HG02970 (cell line): ENCODE data around the gene KRTAP5-3.

ENCODE experiments used
- ATAC-seq: cut with Tn5 transposase; IDR thresholded peaks from one replicate; pipeline ENCODE4 v1.9.1; 2021; ENCODE audit warnings: mild to moderate bottlenecking, moderate library complexity, moderate number of reproducible peaks; ENCODE audit not compliant: unreplicated experiment, low FRiP score

The KRTAP5-3 gene

DNA sequence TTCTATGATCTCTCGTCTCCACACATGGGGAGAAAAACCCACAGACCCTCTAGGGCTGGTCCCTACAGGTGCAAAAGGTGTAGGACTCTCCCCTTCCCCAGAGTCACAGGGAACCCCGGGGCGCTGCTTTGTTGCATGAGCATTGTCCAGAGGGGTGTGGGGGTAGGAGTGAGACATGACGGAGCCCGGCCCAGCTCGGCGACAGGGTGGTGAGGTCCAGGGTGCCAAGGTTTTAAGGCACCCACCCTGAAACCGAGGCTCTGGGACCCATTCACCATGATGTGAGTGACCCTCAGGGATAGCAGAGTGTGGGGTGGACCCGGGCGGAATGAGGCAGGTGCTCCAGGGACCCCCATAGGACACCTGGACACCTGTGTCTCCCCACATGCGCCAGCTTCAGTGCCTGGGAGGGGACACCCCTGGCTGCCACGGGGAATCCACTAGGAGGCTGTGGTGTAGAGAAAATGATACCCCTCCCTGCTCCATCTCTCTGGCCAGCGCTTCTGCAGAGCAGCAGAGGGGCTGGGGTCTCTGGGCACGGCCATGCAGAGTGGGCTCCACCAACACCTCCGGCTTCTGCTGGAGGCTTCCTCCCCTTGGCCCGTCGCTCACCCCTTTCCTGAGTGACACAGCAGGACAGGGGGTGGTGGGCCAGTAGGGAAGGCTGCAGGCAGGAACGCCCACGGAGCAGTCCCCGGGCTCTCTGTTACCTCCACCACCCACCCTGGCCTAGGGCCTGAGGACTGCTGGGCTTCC, 36.5 kb upstream of the KRTAP5-3 start:
- no peak for ATAC-seq

DNA sequence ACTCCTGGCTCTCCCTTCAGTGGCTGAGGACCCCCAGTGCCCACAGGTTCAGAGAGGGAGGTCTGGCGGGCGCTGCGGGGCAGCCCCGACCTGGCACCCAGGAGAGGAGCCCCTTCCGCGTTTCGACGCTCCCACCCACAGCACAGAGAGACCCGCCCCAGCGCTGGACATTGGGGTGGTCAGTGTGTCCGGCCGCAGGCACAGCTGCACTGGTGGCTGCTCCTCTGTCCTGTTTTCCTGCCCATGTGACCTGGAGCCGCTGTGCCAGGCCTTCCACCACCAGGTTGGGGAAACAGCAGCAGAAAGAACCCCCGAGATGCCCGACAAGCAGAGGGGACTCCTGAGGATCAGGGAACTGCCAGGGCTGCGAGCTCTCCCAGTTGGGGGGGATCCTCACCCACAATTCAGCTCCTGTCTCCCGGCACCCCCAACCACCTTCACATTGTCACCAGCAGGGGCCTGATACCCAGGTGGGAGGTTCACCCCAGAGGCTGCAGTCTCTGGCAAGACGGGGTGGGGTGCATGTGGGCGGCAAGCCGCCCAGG, 35.0 kb upstream of the KRTAP5-3 start:
- no peak for ATAC-seq

DNA sequence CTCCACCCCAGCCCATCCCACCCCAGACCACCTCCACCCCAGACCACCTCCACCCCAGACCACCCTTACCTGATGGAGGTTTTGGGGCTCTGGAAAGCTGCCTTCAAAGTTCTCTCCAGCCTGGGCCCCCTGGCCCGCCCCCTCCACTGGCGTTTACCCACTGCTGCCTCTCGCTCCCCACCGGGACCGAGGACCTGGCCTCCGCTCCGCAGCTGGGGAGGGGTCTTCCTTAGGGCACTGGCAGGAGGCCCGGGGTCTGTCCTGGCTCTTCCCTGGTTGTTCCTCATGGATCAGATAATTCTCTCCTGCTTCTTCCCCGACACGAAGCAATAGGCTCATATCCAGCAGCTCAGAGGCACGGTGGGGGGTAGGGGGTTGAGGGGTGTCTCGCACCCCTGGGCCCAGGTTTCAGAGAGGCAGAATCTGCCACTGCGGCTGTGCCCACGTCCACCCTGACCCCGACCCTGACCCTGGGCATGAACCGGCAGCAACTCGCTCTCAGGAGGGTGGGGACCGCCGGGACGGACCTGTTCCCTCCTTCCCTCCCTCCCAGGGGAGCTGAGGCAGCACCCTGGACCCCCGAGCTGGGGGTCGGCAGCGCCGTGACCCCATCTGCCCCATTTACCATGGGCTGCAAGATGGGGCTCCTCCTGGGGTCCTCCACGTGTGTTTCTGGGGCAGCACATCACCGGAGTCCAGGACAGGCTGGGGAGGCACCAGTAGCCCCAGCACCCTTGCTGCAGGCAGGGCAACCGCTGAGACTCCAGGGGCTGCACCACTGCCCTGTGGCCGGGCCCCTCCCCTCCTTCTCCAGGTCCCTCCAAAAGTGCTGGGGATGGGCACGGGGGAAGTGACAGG, 34.3 kb upstream of the KRTAP5-3 start:
- ATAC-seq = no peak

DNA sequence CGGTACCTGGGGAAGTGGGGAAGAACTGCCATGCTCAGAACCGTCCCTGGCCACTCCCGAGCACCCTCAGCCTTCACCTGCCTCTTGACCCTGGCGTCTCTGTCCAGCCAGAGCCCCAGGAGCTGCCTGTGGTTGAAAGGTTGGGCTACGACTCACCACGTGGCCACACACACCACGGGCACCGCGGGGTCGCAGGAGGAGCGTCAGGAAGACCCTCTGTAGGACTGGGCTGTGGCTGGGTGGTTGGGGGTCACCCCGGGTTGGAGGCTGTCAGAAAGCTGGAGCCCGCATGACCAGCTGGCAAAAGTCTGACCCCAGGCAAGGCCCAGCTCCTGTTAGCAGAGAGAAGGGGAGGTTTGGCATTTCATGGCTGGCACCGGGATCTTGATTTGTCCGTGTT, 32.8 kb upstream of the KRTAP5-3 start:
- ATAC-seq = no peak

DNA sequence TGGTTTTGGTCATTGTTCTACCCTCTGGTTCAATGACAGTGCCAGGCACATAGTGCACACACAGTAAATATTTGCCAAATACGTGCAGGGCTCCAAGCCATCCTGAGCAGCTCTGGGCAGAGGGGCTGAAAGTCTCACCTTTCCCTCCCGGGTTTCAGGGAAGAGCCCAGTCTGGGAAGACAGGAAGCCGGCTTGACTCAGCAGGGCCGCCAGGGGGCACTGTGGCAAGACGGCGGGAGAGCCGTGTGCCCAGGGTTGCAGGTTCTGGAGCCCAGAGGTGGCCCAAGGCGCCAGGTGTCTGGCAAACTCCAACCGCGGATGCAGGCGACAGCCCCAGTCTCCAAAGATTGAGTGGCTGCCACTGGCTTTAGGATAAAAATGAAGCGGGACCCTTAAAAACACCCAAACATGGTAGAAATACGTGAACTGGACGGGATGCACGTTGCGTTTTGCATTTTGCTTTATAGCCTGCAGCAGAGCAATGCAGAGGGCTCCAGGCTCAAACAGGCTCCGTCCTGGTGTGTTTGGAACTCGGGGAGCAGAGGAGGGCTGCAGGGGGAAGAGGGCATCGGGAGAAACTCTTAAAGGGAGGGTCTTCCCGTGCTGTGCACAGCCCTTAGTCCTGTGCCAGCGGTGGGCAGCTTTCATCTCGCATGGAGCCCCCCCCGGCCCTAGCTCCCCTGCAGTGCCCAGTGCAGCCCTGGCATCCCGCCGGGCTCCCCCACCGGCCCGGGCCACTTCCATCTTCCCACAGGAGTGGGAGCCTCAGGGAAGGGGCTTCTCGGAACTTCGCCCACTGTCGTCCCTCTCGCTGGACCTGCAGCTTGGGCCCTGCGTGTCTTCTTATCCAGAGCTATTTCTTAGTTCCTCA, 32.0 kb upstream of the KRTAP5-3 start:
- ATAC-seq = no peak

DNA sequence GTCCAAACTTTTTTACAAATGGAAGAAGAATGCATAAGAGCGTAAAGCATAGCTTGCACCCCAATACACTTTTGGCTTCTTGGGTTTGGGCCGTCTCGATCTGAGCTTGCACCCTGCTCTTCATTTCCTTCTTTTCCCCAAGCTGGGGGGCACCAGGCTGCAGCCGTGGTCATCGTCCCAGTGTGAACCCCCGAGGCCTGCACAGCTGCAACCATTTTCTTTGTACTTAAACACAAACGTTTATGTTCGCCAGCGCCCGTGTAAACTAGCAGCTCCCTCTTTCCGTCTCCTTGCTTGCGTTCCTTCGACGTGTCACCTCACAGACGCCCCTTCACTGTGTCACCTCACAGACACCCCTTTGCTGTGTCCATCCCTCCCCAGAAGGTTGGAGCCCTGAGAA, 31.4 kb upstream of the KRTAP5-3 start:
- ATAC-seq = no peak

DNA sequence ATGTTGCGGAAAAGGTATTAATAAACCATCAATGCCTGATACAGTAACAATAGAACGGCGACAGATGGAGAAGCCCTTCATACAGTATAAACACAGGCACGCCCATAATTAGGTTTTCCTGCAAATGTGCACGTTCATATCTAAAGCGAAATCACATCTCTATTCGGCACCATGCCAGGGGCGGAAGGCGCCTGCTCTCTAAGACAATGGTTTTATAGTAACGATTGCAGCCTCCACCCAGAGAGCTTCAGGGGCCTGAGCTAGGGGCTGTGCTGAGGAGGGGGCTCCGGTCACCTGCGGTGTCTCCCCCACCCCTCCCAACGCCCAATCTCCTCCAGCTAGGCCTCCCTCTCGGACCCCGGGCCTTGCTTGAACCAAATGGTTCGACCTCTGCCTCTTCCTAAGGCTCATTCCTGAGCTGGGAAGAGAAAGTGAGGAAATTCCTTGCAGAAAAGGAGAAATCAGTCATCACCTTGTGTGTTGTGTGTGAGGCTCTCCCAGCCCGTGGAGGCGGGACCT, 30.9 kb upstream of the KRTAP5-3 start:
- ATAC-seq = no peak

DNA sequence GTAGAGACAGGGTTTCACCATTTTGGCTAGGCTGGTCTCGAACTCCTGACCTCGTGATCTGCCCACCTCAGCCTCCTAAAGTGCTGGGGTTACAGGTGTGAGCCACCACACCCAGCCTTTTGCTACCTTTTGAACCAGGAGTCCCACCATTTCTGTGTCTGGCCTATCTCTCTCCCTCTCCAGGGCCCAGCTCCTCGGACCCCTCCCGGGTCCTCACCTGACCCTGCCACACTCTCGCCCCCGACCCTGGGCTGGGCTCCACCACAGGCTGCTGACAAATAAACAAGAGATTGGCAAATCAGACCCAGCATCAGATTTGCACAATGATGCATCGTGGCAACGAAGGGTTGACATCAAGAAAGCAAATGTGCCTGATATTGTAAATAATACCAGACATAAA, 30.1 kb upstream of the KRTAP5-3 start:
- no peak for ATAC-seq

DNA sequence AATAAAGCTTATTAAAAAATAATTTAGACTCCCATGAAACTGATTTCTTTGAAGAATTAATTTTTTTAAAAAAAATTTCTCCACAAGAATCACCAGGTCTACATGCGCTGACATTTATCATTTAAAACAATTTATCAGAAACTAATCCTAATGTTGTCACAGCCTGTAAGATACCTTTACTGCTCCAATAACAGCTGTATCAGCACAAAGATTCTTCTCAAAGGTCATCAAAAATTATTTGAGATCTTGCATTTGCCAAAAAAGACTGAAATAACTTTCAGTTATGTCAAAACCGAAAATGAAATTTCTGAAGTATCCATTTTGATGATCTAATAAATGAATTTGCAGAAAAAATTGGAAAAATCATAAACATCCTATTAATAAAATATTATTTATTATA, 29.4 kb upstream of the KRTAP5-3 start:
- no peak for ATAC-seq

DNA sequence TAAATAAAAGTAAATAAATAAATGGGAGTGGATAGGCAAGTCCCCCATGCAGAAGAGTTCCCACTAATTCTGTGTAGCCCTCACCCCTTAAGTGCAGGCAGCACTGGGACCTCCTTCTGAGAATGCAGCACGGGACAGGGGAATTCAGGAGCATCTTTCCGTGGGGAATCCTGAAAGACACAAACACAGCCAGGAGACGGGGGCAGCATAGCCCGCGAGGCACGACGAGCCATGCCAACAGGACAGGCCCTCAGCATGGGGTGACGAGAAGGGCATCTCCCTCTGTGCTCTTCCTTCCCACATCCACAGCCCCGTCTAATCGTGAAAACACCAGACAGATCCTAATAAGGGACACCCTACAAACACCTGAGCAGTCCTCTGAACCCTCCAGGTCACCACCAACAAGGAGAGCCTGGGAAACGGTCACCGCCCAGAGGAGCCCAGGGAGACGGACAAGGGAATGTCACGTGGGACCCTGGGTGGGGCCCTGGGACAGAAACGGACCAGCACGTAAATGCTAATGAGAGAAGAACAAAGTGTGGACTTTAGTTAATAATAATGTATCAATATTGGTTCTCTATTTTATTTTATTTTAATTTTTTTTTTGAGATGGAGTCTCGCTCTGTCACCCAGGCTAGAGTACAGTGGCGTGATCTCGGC, 28.2 kb upstream of the KRTAP5-3 start:
- no peak for ATAC-seq

DNA sequence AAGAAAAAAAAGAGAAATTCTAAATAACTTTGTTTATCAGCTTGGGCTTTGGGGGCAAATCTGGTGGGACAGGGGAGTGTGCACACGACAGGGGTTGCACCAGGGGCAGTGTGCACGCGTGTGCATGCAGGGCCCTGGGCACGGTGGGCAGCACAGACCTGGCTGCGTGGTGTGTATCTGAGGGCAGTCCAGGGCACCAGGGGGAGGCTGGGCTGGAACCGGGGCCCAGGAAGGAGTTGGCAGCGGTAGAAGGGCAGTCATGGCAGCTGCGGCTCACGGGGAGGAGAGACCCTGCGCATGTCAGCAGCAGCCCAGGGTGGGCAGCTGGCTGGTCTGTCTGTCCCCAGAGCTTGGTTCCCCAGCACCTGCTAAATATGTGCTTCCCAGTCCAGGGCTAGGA, 25.6 kb upstream of the KRTAP5-3 start:
- ATAC-seq = no peak

DNA sequence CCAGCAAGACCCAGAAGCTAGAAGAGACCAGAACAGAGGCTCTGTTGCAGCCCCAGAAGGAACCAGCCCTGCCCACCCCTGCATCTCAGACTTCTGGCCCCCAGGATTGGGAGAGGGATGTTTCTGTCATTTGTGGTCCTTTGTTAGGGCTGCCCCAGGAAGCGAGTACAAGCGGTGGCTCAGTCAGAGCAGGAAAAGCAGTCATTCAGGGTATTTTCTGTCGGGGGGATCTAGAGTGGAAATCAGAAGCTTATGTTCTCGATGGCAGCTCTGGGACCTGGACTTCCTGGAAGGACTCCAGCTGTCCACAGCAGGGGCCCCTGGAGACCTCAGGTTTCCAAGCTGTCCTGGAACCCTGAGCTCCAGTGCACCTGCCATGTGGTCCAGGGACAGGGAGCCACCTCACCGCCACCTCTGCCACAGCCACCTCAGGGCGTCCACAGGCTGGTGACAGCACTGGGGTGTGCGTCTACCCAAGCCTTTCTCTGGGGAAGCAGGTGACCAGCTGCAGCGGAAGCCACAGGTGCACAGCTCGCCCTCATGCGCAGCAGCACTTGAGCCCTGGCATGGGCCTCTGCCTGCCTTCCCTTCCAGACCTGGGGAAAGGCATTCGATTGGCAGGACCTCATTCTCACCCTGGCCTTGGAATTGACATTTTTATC, 23.9 kb upstream of the KRTAP5-3 start:
- ATAC-seq = no peak

DNA sequence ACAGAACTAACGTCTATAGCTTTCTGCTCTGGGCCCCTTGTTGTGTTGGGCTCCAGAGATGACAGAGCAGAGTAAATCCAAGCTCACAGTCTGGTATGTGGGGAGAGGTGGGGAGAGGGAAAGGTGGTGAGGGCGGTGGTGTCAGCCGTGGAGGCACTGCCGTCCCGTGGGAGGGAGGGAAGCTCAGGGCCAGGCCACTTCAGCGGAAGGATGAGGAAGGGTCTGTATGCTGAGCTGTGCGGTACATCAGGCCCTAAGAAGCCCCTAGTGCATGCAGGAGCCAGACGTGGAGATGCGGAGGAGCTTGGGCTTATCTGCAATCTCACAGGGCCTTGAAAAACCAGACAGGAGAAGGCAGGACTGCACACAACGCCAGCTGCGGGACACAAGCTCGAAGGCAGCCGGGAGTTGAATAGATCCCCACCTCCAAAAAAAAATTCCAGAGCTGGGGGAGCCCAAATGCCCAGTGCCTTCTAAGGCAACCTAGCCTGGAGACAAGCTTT, 22.9 kb upstream of the KRTAP5-3 start:
- ATAC-seq = no peak

DNA sequence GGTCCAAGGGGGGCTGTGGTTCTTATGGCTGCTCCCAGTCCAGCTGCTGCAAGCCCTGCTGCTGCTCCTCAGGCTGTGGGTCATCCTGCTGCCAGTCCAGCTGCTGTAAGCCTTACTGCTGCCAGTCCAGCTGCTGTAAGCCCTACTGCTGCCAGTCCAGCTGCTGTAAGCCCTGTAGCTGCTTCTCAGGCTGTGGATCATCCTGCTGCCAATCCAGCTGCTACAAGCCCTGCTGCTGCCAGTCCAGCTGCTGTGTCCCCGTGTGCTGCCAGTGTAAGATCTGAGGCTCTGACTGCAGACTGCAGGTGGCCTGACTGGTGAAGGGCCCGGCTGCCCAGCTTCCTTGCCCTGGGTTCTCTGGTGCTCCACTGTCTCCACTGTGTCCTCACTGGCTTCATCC, 22.0 kb upstream of the KRTAP5-3 start:
- no peak for ATAC-seq

DNA sequence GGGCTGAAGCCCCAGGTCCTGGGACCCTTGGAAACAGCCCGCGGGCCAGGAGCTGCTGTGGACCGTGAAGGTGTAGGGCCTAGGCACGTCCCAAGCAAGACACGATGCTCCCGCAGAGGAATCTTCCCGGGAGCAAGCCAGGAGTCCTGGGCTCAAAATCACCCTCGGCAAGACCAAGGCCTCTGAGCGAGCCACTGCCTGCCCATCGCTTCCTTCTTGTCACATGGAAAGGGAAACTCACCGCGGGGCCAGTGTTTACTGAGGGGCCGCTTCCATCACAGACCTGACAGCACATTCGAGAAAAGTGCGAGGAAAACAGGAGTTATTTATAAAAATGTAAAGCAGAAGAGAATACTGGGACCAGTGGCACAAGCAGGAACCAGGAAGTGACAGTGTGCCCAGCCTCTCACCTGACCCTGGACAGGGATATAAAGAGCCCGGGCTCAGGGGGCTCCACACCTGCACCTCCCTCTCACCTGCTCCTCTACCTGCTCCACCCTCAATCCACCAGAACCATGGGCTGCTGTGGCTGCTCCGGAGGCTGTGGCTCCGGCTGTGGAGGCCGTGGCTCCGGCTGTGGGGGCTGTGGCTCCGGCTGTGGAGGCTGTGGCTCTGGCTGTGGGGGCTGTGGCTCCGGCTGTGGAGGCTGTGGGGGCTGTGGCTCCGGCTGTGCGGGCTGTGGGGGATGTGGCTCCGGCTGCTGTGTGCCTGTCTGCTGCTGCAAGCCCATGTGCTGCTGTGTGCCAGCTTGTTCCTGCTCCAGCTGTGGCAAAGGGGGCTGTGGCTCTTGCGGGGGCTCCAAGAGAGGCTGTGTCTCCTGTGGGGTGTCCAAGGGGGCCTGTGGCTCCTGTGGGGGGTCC, 21.3 kb upstream of the KRTAP5-3 start, which contains the start of gene KRTAP5-5:
Gene KRTAP5-5 (plus strand): TSS at position 450 of the 860 bp plus-strand sequence. CDS start 66 bp downstream, at position 516.
- ATAC-seq = no peak

DNA sequence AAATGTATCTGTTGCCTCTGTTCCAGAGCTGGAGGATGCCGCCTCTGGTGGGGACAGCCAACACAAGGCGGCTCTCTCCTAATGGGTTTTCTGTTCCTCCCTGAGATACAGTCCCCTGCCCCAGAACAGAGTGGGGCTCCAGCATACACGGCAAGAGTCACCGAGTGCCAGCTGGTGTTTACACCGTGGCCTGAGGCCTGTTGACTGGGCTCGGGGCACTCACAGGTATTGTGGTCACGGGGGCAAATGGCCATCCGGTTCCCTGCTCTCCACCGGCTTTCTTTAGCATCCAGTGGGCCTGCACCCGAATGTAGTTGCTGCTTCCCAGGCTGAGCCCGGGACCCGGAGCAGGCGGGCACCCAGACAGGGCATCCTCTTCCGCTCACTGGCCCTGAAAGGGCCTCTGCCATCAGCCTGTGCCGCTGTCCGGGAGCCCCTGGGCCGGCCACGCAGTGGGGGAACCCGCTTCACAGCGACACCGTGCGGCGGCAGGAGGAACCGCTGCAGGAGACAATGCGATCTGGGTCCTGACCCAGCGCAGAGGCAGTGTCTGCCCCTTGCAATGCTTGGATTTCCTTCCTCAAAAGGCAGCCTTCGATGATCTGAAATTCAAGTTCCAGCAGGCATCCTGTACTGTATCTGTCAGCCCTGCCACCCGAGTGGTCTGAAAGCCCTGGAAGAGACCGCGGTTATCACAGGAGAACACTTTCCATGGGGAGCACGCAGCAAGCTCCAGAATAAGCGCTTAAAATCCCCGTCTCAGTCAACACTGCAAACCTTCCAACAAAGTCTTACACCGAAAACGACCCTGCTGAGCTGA, 20.5 kb upstream of the KRTAP5-3 start:
- ATAC-seq = no peak

DNA sequence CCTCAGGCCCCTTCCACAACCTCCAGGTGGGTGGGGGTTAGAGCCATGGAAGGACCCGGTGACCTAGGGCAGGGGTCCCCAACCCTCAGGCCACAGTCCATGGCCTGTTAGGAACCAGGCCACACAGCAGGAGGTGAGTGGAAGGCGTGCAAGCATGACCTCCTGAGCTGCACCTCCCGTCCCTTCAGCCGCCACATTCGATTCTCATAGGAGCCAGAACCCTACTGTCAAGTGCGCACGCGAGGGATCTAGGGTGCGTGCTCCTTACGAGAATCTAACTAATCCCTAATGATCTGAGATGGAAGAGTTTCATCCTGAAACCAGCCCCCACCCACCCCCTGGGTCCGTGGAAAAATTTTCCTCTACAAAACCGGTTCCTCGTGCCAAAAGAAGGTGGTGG, 17.3 kb upstream of the KRTAP5-3 start:
- no peak for ATAC-seq
